ENCODE data around the gene LCN9.
"Not testable (repeated sequence)": the region's sequence is repeated elsewhere in the genome, so short reads cannot be mapped to it uniquely, and the experiment has no call there.

The LCN9 gene
- total RNA-seq = 0 reads per million in 4 donors

GRCh38 chr9:135662758-135663450 is at the start of gene LCN9:
Gene LCN9, plus strand, starts transcription at chr9:135663309. Its CDS starts 13 bp downstream, at chr9:135663322.
- DNase-seq = no peak

- no peak for DNase-seq
Observed at GRCh38 chr9:135613946-135614805, 48.9 kb upstream of the LCN9 start.

- no peak for DNase-seq
Observed at GRCh38 chr9:135614821-135615665, 48.1 kb upstream of the LCN9 start.

- no peak for DNase-seq
Observed at GRCh38 chr9:135615666-135616618, 47.2 kb upstream of the LCN9 start.

GRCh38 chr9:135616619-135617537 is 46.2 kb upstream of the LCN9 start:
- DNase-seq = no peak

- no peak for DNase-seq
Observed at GRCh38 chr9:135617538-135617900, 45.6 kb upstream of the LCN9 start.

GRCh38 chr9:135617991-135618411 is 45.1 kb upstream of the LCN9 start:
- DNase-seq = no peak

- no peak for DNase-seq
Observed at GRCh38 chr9:135618866-135619598, 44.1 kb upstream of the LCN9 start.

GRCh38 chr9:135619599-135619886 is 43.6 kb upstream of the LCN9 start:
- no peak for DNase-seq

GRCh38 chr9:135620558-135620957 is 42.6 kb upstream of the LCN9 start:
- no peak for DNase-seq

- DNase-seq = no peak
Observed at GRCh38 chr9:135622415-135623020, 40.6 kb upstream of the LCN9 start.

- no peak for DNase-seq
Observed at GRCh38 chr9:135624282-135624681, 38.8 kb upstream of the LCN9 start.

- DNase-seq = no peak
Observed at GRCh38 chr9:135632841-135633240, 30.3 kb upstream of the LCN9 start.

- not testable (repeated sequence) for DNase-seq
Observed at GRCh38 chr9:135636930-135637530, 26.1 kb upstream of the LCN9 start.

GRCh38 chr9:135639196-135639595 is 23.9 kb upstream of the LCN9 start, which contains the start of gene GLT6D1:
Gene GLT6D1, minus strand, starts transcription at chr9:135639540. Its CDS starts 353 bp downstream, at chr9:135639187.
- no peak for DNase-seq

GRCh38 chr9:135641047-135641446 is 22.1 kb upstream of the LCN9 start:
- DNase-seq = no peak

GRCh38 chr9:135641745-135642144 is 21.4 kb upstream of the LCN9 start:
- no peak for DNase-seq

GRCh38 chr9:135644631-135645218 is 18.4 kb upstream of the LCN9 start:
- DNase-seq = no peak

- DNase-seq = no peak
Observed at GRCh38 chr9:135647884-135648283, 15.2 kb upstream of the LCN9 start.
